NCI-H82 treated with DMSO at 0.1 percent for 48 hours (cell line): Measurements from ENCODE around the gene XPO4.
A peak's percentile ranks its signal among the peaks of the same experiment; 100 is the strongest.
"Not testable (repeated sequence)": the region's sequence is repeated elsewhere in the genome, so short reads cannot be mapped to it uniquely, and the experiment has no call there.

Experiments
- DNase-seq: peaks from one replicate; lab custom pipeline; 2025; ENCODE audit not compliant: unreplicated experiment; lab: John Stamatoyannopoulos, UW

Gene XPO4

DNA sequence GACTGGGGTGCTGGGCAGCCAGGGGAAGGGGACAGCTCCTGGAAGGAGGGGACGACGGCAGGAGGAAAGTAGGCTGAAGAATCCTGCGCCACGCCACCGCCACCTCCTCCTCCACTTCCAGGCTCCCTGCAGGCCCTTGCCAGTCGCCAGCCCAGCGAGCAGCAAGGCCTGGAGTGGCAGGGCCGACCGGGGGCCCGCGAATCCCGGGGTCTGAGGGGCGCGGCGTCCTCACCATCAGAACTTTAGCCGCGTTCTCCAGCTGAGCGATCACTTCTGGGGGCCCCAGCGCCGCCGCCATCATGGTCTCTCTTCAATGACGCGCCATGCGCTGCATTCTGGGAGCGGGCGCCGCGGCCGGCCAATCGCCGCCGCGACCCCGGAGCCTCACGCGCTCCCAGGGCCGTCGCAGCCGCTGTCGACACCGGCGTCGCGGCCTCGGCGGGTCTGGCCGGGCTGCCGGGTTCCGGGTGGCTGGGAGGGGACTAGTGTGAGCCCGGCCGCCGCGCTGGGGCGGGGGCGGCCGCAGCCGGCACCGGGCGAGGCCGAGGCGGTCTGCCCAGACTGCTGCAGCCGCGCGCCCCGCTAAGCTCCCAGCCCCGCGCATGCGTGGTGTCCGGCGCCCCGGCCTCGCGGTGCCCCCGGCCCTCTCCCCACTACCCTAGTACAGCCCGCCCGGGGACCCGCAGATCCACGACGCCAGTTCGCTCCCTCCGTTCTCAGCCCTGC lies at the start of gene XPO4:
Gene XPO4, minus strand, starts transcription at position 309 of the 726 bp plus-strand sequence. Its CDS starts 8 bp downstream, at position 301.
- DNase-seq = peak; percentile 59

- not testable (repeated sequence) for DNase-seq
These were observed 45.5 kb upstream of the XPO4 start for GRCh38 chr13:20948001-20948400.

- DNase-seq = no peak
These were observed 43.4 kb upstream of the XPO4 start for GRCh38 chr13:20945952-20946383.

DNA sequence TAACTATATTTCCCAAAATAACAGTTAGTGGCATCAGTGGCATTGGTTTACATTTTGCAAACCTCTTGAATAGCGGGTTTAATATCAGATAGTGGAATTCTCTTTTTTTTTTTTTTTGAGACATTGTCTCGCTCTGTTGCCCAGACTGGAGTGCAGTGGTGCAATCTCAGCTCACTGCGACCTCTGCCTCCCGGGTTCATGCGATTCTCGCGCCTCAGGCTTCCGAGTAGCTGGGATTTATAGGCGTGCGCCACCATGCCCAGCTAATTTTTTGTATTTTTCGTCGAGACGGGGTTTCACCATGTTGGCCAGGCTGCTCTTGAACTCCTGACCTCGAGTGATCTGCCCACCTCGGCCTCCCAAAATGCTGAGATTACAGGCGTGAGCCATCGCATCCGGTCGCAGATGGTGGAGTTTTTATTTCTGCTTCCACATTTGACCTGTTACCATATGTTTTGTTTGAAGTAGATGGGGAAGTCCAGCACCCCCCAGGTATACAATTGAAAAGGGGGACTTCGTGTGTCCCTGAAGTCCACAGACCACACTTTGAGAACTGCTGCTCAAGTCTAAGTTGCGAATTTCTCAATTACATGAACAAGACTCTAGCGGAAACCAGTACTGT lies 40.5 kb upstream of the XPO4 start:
- no peak for DNase-seq

DNA sequence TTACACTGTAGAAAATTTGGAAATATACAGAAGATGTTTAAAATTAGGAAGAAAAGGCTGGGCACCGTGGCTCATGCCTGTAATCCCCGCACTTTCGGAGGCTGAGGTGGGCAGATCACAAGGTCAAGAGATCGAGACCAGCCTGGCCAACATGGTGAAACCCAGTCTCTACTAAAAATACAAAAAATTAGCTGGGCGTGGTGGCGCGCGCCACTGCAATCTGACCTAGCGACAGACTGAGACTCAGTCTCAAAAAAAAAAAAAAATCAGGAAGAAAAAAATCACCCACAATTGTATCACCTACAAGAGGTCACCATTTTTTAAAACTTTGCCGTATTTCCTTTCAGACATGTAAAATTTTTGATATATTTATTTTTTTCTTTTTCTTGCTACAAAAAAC lies 38.0 kb upstream of the XPO4 start:
- not testable (repeated sequence) for DNase-seq

GRCh38 chr13:20940083-20940482 lies 37.5 kb upstream of the XPO4 start:
- no peak for DNase-seq

GRCh38 chr13:20939662-20940061 lies 37.1 kb upstream of the XPO4 start:
- no peak for DNase-seq

DNA sequence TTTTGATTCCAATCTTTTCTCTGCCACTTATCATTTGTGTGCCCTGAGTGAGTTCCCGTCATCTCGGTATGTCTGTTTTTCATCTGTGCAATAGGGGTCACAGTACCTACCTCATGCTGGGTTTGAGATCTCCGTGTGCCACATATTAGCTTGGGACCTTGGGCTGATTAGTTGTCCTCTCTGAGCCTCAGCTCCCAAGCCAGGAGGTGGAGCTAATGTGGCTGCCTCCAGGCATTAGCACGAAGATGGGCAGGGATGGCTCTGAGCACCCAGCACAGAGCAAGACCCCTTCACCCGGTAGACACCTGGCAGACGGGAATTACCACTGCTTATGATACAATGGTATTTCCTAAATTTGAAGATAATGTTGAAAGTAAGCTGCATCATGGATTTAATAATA lies 35.8 kb upstream of the XPO4 start:
- no peak for DNase-seq

DNA sequence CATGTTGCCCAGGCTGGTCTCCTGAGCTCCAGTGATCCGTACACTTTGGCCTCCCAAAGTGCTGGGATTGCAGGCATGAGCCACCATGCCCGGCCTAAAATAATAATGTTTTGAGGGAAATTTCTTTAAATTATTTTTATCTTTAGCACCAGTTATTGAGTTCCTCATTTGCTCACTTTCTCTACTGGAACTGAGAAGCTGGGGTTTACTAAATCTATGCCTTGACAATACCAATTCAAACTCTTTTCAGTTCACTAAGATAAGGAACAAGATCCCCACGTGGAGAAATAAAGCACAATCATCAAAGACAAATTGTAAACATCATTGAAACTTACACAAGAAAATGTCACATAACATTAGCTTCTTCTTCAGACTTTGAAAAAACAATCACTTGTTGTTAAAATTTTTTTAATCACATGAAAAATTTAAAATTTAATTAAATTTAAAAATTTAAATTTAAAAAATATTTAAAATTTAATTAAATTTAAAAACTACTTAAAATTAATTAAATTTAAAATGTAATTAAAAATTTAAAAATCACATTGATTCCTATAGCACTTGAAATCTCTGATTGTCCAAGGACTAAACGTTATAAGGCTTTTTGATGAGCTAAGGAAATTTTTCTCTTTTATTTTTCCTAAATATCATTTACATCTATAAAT lies 25.2 kb upstream of the XPO4 start:
- DNase-seq = no peak

GRCh38 chr13:20925395-20925790 lies 22.8 kb upstream of the XPO4 start:
- not testable (repeated sequence) for DNase-seq

DNA sequence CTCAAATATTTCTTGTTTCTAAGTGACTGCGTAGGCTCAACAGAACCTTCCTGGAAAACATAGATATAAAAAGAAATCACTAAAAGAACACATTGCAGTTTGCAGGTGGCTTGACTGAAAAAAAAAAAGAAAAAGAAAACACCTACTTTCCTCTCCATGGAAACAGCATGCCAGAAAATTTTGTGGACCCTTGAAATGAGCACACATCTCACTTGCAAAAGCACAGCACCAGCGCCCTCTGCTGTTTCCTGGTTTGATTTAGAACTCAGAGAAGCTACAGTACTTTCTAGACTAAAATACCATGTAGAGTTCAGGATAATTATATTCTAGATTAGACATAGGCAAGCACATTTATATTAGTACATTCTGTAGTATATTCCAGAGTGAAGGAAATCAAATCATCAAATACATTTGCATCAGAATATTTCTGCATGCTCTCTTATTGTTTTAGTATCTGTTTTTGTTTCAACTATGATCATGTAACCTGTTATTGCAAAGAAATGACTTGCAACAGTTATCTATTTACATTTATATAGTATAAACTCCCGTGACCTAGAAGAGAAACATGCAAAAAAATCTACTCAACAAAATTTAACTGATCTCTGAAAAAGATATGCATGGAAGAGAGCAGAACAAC lies 22.3 kb upstream of the XPO4 start:
- peak; percentile 80 for DNase-seq

GRCh38 chr13:20923272-20923671 lies 20.7 kb upstream of the XPO4 start:
- DNase-seq = no peak

DNA sequence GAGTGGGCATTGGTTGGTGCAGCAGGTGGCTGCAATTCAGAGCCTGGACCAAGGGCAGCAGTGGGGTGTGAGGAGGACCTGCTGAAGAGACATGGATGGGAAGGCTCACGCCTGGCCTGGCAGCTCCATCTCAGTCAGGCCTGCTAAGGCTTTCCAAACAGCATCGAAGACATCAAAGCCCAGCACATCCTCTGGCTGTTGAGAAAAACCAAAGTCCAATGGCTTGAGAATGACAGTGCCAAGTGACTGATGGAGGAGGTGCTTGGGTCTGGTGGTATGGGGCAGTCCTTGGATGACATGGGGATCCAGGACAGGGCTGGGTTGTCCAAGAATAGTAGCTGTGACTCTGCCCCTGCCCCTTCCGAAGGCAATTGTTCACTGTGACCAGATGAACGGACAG lies 19.0 kb upstream of the XPO4 start:
- DNase-seq = no peak

DNA sequence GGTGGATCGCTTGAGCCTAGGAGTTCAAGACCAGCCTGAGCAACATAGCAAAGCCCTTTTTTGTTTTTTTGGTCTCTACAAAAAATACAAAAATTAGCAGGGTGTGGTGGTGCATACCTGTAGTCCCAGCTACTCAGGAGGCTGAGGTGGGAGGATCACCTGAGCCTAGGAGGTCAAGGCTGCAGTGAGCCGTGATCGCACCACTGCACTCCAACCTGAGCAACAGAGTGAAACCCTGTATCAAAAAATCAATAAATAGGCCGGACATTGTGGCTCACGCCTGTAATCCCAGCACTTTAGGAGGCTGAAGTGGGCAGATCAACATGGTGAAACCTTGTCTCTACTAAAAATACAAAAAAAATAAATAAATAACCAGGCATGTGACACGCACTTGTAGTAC lies 13.1 kb upstream of the XPO4 start:
- DNase-seq = not testable (repeated sequence)

- no peak for DNase-seq
These were observed 8.5 kb upstream of the XPO4 start for GRCh38 chr13:20911037-20911436.

DNA sequence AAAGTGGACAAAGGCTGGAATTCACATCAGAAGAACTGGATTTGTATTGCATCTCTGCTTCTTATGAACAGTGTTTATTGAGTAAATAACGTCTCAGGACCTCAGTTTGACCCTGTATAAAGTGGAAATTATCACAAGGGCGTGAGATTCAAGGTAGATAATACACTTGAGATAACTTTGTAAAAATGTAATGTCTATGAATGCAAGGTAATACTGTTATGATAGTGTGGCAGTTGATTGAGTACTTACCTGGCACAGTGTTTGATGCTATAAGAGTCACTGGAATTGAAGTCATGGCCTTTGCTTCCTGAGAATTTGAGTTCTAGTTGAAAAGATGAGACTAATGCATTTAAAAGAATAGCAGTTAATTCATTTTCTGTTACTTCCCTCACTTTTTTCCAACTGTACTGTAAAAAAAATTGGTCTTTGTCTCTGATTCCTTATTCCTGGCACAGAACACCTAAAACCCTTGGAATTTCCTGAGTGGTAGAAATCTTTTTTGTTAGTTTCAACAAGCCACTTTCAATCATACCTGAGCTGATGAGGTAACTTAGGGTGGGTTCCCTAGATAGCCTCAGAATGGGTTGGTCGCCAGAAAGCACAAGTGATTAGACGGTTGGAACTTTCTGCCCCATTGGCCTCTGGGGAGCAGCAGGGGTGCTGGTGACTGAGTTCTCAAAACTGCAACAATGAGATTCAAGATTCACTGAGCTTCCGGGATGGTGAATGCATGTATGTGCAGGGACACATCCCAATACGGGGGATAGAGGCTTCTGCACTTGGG lies 6.4 kb upstream of the XPO4 start:
- no peak for DNase-seq

DNA sequence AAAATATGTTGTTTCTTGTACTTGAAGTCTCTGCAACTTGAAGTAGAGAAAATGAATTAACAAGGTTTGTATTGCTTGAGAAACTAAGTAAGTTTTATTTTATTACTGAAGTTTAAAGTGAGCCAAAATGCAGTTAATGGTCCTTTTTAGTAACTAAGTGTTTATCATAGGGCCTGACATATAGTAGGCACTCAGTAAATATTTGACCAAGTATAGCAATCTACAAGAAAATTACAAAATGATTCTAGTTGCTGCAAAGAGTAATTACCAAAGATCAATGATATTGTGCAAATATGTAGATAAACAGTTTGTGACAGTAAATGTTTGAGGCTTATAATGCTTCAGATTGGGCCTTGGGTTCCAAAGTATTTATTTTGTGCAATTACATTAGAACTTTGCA lies 2.4 kb upstream of the XPO4 start:
- DNase-seq = no peak

GRCh38 chr13:20903164-20903475 lies 574 bp upstream of the XPO4 start:
- no peak for DNase-seq

- DNase-seq = peak; percentile 91
These were observed 693 bp downstream of the XPO4 start for GRCh38 chr13:20901668-20902437.

DNA sequence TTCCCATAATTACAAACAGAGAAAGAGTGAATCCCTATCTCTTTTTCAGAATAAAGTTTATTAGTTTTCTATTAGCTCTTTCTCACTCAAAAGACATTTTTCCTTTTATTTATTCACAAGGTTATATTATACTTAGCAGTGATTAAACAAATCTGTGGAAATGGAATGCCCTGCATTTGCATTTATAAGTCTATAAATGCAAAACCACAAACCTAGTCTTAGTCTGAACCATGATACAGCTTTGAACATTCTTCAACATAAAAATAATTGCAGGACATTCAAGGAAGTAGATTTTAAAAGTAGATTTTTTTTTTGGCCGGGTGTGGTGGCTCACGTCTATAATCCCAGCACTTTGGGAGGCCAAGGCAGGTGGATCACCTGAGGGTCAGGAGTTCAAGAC lies 8.3 kb downstream of the XPO4 start:
- DNase-seq = no peak
